ENCODE results near the gene LRRC27.

DNA sequence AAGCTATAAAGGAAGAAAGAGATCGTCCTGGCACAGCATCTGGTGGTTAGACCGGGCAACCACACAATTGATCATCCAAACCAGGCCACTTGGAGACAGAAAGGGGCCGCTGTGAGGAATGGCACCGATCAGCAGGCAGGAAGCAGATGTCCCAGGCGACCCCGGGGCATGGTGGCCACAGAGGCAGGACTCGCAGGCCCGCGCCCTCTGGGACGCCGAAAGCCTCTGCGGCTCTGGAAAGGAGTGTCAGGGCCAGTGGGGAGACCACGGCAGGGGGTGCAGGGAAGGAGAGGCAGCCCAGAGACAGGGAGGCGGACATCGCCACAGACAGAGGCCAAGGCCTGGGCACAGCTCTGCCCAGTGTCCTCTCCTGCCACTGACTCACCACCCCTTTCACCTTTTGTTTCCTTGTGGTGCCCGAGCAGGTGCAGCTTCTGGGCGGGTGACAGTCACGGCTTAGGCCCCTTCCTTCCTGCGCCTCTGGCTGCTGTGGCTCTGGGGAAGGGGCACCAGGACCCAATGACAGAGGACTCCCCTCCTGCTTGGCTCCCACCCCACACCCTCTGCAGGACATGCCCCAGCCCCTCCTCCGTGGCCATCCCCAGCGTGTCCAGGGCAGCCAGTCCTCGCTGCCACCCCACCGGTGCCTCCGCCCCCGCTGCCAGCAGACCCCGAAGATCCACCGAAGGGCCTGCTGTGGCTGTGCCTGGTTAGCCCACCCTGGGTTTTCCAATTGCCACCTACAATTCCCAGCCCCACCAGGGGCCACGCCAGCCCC lies 35.1 kb upstream of the LRRC27 start:
- TF ChIP-seq ZBTB7A (IDR thresholded peaks at IDR 0.05; ENCODE audit: low read depth) (no peak), REST (IDR thresholded peaks at IDR 0.05; ENCODE audit: low read depth) (no peak), RAD21 (IDR thresholded peaks at IDR 0.05; ENCODE audit: low read depth) (no peak), EP300 (IDR thresholded peaks at IDR 0.05; ENCODE audit: borderline replicate concordance) (no peak), YY1 (IDR thresholded peaks at IDR 0.05; ENCODE audit: low read depth) (no peak), CREB1 (IDR thresholded peaks at IDR 0.05; ENCODE audit: low read depth) (no peak), EGR1 (IDR thresholded peaks at IDR 0.05) (no peak), TCF12 (IDR thresholded peaks at IDR 0.05; ENCODE audit: low read depth) (no peak), TAF1 (IDR thresholded peaks at IDR 0.05; ENCODE audit: low read depth) (no peak), FOXM1 (IDR thresholded peaks at IDR 0.05; ENCODE audit: borderline replicate concordance, low read depth) (no peak)
- TF ChIP-seq, protein P1, sequence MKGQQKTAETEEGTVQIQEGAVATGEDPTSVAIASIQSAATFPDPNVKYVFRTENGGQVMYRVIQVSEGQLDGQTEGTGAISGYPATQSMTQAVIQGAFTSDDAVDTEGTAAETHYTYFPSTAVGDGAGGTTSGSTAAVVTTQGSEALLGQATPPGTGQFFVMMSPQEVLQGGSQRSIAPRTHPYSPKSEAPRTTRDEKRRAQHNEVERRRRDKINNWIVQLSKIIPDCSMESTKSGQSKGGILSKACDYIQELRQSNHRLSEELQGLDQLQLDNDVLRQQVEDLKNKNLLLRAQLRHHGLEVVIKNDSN (IDR thresholded peaks at IDR 0.05) = no peak
